ENCODE data around the gene KANK2. TPM values are rescaled to one million over a fixed set of nuclear protein-coding genes. Genes with fewer than 3 reads are reported as not detected.

Gene KANK2
- total and polyA plus RNA-seq, 2 of the 13 experiments (the other 11 are each of a cell fraction or from before 2014, with no cell fraction given), result 5.7 to 12.9 TPM

DNA sequence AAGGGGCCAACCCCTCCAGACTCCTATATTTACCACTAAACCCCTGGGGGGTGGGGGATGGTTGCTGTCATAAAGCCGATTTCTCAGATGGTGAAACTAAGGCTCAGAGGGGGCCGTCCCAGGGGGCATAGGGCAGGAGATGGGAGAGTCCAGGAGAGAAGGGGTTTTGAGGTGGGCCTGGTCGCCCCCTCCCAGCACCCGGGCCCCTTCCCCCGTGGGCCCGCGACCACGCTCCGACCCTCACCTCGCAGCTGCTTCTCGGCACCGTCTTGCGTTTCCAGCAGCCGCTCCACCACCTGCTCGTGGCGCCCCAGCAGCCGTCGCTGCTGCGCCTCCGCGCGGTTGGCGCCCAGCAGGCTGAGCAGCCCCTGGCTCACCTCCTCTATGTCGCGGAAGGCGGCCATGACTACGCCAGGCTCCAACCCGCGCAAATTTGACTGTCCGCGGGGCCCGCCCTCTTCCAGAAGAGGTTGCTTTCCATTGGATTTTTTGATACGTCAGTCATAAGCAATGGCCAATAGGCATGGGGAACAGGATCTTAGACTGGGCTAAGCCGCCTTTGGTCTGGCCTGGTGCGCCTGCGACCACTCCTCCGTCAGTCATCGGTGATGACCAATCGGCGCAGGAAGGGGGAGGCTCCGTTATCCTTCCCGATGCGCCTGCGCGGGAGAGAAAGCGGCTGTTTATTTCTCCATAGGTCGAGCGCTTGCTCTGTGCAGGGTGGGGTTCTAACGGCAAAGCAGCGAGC lies 41.8 kb downstream of the KANK2 start, which contains the start of gene SPC24 (continued):
- no peak for TF ChIP-seq ATF7 (IDR thresholded peaks at IDR 0.05)
- TF ChIP-seq ATF7 (CRISPR knock-in tag; IDR thresholded peaks at IDR 0.05), result no peak
- TF ChIP-seq ZBTB7A (CRISPR knock-in tag; IDR thresholded peaks at IDR 0.05), result no peak; the same call in 1 of the 2 replicates
- peak; percentile 45; the same call in 1 of the 2 replicates for TF ChIP-seq FOXJ3 (CRISPR knock-in tag; IDR thresholded peaks at IDR 0.05; ENCODE audit: borderline replicate concordance)
- TF ChIP-seq SRSF1 (optimal IDR thresholded peaks at IDR 0.05; ENCODE audit: low read depth, low read length), result peak; percentile 41
- TF ChIP-seq, protein P1, sequence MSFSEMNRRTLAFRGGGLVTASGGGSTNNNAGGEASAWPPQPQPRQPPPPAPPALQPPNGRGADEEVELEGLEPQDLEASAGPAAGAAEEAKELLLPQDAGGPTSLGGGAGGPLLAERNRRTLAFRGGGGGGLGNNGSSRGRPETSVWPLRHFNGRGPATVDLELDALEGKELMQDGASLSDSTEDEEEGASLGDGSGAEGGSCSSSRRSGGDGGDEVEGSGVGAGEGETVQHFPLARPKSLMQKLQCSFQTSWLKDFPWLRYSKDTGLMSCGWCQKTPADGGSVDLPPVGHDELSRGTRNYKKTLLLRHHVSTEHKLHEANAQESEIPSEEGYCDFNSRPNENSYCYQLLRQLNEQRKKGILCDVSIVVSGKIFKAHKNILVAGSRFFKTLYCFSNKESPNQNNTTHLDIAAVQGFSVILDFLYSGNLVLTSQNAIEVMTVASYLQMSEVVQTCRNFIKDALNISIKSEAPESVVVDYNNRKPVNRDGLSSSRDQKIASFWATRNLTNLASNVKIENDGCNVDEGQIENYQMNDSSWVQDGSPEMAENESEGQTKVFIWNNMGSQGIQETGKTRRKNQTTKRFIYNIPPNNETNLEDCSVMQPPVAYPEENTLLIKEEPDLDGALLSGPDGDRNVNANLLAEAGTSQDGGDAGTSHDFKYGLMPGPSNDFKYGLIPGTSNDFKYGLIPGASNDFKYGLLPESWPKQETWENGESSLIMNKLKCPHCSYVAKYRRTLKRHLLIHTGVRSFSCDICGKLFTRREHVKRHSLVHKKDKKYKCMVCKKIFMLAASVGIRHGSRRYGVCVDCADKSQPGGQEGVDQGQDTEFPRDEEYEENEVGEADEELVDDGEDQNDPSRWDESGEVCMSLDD (CRISPR knock-in tag; IDR thresholded peaks at IDR 0.05; ENCODE audit: borderline replicate concordance), result no peak
- peak; percentile 73 for TF ChIP-seq RBM39 (IDR thresholded peaks at IDR 0.05; ENCODE audit: low read depth, low read length, poor library complexity, severe bottlenecking)
- TF ChIP-seq, protein P2, sequence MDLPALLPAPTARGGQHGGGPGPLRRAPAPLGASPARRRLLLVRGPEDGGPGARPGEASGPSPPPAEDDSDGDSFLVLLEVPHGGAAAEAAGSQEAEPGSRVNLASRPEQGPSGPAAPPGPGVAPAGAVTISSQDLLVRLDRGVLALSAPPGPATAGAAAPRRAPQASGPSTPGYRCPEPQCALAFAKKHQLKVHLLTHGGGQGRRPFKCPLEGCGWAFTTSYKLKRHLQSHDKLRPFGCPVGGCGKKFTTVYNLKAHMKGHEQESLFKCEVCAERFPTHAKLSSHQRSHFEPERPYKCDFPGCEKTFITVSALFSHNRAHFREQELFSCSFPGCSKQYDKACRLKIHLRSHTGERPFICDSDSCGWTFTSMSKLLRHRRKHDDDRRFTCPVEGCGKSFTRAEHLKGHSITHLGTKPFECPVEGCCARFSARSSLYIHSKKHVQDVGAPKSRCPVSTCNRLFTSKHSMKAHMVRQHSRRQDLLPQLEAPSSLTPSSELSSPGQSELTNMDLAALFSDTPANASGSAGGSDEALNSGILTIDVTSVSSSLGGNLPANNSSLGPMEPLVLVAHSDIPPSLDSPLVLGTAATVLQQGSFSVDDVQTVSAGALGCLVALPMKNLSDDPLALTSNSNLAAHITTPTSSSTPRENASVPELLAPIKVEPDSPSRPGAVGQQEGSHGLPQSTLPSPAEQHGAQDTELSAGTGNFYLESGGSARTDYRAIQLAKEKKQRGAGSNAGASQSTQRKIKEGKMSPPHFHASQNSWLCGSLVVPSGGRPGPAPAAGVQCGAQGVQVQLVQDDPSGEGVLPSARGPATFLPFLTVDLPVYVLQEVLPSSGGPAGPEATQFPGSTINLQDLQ (CRISPR knock-in tag; IDR thresholded peaks at IDR 0.05), result no peak
- TF ChIP-seq, protein P3, sequence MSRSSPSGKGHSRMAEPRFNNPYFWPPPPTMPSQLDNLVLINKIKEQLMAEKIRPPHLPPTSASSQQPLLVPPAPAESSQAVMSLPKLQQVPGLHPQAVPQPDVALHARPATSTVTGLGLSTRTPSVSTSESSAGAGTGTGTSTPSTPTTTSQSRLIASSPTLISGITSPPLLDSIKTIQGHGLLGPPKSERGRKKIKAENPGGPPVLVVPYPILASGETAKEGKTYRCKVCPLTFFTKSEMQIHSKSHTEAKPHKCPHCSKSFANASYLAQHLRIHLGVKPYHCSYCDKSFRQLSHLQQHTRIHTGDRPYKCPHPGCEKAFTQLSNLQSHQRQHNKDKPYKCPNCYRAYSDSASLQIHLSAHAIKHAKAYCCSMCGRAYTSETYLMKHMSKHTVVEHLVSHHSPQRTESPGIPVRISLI (CRISPR knock-in tag; IDR thresholded peaks at IDR 0.05; ENCODE audit: borderline replicate concordance), result no peak; the same call in 1 of the 2 replicates
- no peak for TF ChIP-seq ZSCAN30 (CRISPR knock-in tag; IDR thresholded peaks at IDR 0.05)
- TF ChIP-seq ZFY (CRISPR knock-in tag; IDR thresholded peaks at IDR 0.05), result peak; percentile 73; the same call in 1 of the 2 replicates
- no peak for TF ChIP-seq ZKSCAN1 (IDR thresholded peaks at IDR 0.05; ENCODE audit: low read length)
- TF ChIP-seq RBM22 (optimal IDR thresholded peaks at IDR 0.05; ENCODE audit: low read length), result no peak
- no peak for TF ChIP-seq NFE2 (CRISPR knock-in tag; IDR thresholded peaks at IDR 0.05)
- no peak for TF ChIP-seq ATM (IDR thresholded peaks at IDR 0.05; ENCODE audit: borderline replicate concordance)
- TF ChIP-seq GABPA (IDR thresholded peaks at IDR 0.05; ENCODE audit: low read depth, low read length), result no peak
- peak; percentile 30; the same call in 1 of the 2 replicates for TF ChIP-seq GABPA (CRISPR knock-in tag; IDR thresholded peaks at IDR 0.05; ENCODE audit: low read depth)
- TF ChIP-seq ATF7-NPFF (CRISPR knock-in tag; IDR thresholded peaks at IDR 0.05; ENCODE audit: low read depth), result peak; percentile 94
- TF ChIP-seq, protein P4, sequence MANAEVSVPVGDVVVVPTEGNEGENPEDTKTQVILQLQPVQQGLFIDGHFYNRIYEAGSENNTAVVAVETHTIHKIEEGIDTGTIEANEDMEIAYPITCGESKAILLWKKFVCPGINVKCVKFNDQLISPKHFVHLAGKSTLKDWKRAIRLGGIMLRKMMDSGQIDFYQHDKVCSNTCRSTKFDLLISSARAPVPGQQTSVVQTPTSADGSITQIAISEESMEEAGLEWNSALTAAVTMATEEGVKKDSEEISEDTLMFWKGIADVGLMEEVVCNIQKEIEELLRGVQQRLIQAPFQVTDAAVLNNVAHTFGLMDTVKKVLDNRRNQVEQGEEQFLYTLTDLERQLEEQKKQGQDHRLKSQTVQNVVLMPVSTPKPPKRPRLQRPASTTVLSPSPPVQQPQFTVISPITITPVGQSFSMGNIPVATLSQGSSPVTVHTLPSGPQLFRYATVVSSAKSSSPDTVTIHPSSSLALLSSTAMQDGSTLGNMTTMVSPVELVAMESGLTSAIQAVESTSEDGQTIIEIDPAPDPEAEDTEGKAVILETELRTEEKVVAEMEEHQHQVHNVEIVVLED (CRISPR knock-in tag; IDR thresholded peaks at IDR 0.05; ENCODE audit: borderline replicate concordance), result no peak
- TF ChIP-seq NFE2L2 (IDR thresholded peaks at IDR 0.05; ENCODE audit: low read length), result no peak
- TF ChIP-seq CHD2 (IDR thresholded peaks at IDR 0.05; ENCODE audit: low read depth, low read length), result peak; percentile 56; the same call in 1 of the 2 replicates
- TF ChIP-seq ZNF20 (CRISPR knock-in tag; IDR thresholded peaks at IDR 0.05), result no peak

All from HepG2 (cell line).